ENCODE results near the gene TFR2. TPM values are rescaled to one million over a fixed set of nuclear protein-coding genes. Genes with fewer than 3 reads are reported as not detected.

TFR2 gene
- total RNA-seq, 4 donors from 2014 or later = 1.6 to 2.5 TPM; not detected in 2

DNA sequence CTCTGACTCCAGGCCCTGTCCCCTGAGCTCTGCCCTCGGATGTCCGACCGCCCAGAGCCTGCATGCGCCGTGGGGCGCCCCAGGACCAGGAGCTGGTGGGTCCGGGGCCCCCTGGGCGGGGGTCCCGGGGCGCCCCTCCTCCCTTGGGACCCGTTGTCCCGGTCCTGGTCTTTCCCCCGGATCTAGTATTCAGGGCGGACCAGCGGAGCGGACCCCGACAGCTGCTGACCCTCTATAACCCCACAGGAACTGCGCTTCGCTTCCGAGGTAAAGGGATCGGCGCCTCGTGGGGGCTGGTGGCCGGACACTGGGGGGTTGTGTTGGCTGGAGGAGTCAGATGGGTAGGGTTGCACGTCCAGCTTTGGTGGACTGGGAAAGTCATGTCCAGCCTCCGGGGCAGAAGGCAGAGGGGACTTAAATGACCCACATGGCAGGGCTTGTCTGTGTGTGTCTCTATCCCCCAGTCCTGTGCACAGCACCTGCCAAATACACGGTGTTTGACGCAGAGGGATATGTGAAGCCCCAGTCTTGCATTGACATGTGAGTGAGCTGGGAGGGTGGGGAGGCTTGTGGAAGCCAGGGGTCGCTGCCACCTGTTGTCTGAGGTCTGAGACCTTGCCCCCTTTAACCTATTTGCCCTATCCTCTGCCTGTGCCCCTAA, 28.5 kb downstream of the TFR2 start:
- peak overlapping the region; percentile 82 to 97 (median 91) for H3K27ac ChIP-seq
- H3K27me3 ChIP-seq = no peaks in the 10 kb centered on the region
- H3K9me3 ChIP-seq = no peaks in the 10 kb centered on the region
- peaks cover 0 to 3% (median 0%) of the 10 kb centered on the region in 3 donors for H3K36me3 ChIP-seq
- peaks cover 0 to 10% (median 4%) of the 10 kb centered on the region in 4 donors for H3K4me1 ChIP-seq
- TF ChIP-seq POLR2A (IDR thresholded peaks at IDR 0.05) = no peak
- TF ChIP-seq, protein P1, sequence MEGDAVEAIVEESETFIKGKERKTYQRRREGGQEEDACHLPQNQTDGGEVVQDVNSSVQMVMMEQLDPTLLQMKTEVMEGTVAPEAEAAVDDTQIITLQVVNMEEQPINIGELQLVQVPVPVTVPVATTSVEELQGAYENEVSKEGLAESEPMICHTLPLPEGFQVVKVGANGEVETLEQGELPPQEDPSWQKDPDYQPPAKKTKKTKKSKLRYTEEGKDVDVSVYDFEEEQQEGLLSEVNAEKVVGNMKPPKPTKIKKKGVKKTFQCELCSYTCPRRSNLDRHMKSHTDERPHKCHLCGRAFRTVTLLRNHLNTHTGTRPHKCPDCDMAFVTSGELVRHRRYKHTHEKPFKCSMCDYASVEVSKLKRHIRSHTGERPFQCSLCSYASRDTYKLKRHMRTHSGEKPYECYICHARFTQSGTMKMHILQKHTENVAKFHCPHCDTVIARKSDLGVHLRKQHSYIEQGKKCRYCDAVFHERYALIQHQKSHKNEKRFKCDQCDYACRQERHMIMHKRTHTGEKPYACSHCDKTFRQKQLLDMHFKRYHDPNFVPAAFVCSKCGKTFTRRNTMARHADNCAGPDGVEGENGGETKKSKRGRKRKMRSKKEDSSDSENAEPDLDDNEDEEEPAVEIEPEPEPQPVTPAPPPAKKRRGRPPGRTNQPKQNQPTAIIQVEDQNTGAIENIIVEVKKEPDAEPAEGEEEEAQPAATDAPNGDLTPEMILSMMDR (IDR thresholded peaks at IDR 0.05) = no peak
- peak in 2 of 3 donors; percentile 53 to 56 for DNase-seq
- H3K4me3 ChIP-seq = peak overlapping the region; percentile 57 to 79 (median 66)

DNA sequence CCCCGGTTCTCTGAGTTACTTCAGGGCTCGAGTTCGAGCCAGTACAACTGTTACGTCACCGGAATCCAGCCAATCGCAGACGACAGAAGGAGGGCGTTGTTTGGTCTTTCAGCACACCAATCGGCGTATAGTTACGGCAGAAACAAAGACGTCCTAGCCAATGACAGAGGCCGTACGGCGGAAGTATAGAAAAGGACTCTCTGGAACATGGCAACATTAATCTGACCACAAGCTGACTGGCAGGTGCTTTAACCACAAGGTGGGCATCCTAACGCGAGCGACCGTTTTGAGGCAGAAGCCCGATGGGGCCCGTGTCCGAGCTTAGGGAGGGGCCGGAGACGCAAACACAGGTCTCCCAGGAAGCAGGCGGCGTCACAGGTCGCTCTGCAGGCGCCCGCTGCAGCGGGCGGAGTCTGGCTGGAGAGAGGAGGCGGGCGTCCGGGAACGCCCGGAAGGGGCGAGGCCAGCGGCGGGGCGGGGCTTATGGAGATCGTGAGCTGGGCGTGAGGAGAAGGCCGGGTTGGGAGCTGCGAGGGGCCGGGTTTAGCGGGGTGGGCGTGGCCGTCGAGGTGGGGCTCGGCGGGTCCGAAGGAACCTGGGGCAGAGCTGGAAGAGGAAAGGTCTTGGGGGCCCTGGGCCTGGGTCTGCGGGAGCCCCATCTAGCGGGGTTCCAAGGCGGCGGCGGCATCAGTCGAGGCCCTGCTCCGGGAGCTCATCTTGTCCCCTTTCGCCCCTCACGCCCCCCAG, 29.2 kb downstream of the TFR2 start, which contains the start of gene MOSPD3:
Gene MOSPD3, plus strand, starts transcription at position 558 of the 747 bp plus-strand sequence. CDS start 252 bp downstream, outside the sequence.
- H3K4me1 ChIP-seq = peaks cover 0 to 10% (median 4%) of the 10 kb centered on the region in 4 donors

DNA sequence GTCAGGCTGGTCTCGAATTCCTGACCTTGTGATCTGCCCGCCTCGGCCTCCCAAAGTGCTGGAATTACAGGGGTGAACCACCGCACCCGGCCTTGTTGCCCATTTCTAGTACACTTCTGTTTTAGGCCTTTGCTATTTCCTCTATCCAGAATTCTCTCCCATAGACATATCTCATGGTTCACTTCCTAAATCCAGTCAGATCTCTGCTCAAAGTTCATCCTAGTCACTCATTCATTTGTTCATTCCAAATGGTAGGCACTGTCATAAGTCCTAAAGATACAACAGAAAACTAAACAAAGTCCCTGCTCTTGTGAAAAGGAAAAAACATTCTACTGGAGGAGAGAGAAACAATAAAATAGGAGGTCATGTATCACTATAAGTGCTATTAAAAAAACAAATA, 31.4 kb downstream of the TFR2 start:
- H3K4me1 ChIP-seq = peaks cover 0 to 19% (median 9%) of the 10 kb centered on the region in 4 donors
- no peak overlapping the region for H3K27ac ChIP-seq
- H3K27me3 ChIP-seq = no peaks in the 10 kb centered on the region
- H3K9me3 ChIP-seq = no peaks in the 10 kb centered on the region
- peaks cover 0 to 2% (median 0%) of the 10 kb centered on the region in 3 donors for H3K36me3 ChIP-seq
- DNase-seq = no peak
- TF ChIP-seq, protein P1 (IDR thresholded peaks at IDR 0.05) = no peak
- no peak for TF ChIP-seq POLR2A (IDR thresholded peaks at IDR 0.05)
- H3K4me3 ChIP-seq = no peak overlapping the region

More for the DNA sequence above, 29.2 kb downstream of the TFR2 start, which contains the start of gene MOSPD3:
- peak; percentile 98 to 99 (median 99) for DNase-seq
- Histone ChIP-seq H3K27ac (peak within 1 kb of the TSS; percentile 82 to 97 (median 91)), H3K4me3 (peak within 1 kb of the TSS; percentile 57 to 79 (median 66)), H3K36me3 (peaks cover 0 to 3% (median 0%) of the 10 kb centered on the region in 3 donors), H3K9me3 (no peaks in the 10 kb centered on the region), H3K27me3 (no peaks in the 10 kb centered on the region)
- TF ChIP-seq POLR2A (IDR thresholded peaks at IDR 0.05) = peak; percentile 83 to 96
- TF ChIP-seq, protein P1 (IDR thresholded peaks at IDR 0.05) = peak in 2 of 6 experiments; percentile 34 to 39

DNA sequence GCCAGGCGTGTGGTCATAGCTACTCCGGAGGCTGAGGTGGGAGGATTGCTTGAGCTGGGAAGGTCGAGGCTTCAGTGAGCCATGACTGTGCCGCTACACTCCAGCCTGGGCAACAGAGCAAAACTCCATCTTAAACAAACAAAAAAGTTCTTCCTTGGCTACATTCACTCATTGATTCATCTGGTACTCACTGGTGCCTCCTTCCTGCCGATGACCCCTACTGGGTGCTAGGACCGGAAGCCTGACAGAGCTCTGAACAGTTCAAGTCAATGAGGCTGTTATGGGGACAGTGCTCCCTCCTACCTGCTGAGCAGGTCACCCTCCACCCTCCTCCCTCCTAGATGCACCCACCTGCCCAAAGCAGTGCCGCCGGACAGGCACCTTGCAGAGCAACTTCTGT, 34.2 kb downstream of the TFR2 start:
- Histone ChIP-seq H3K27me3 (no peaks in the 10 kb centered on the region), H3K4me3 (no peak overlapping the region), H3K27ac (no peak overlapping the region), H3K36me3 (no peaks in the 10 kb centered on the region), H3K4me1 (peaks cover 0 to 36% (median 6%) of the 10 kb centered on the region in 4 donors), H3K9me3 (no peaks in the 10 kb centered on the region)
- no peak for DNase-seq
- TF ChIP-seq, protein P1 (IDR thresholded peaks at IDR 0.05) = no peak
- no peak for TF ChIP-seq POLR2A (IDR thresholded peaks at IDR 0.05)

DNA sequence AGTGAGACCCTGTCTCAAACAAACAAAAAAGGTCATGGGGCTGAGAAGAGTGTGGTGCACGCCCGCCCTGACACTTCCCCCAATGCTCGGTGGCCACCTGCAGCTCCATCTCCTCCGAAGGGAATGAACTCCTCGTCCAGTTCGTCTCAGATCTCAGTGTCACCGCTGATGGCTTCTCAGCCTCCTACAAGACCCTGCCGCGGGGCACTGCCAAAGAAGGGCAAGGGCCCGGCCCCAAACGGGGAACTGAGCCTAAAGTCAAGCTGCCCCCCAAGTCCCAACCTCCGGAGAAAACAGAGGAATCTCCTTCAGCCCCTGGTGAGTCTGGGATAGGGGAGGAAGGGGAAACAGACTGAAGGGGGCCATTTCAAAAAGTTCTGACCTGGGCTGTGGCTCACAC, 35.0 kb downstream of the TFR2 start:
- DNase-seq = no peak
- Histone ChIP-seq H3K4me1 (peaks cover 0 to 37% (median 6%) of the 10 kb centered on the region in 4 donors), H3K27ac (no peak overlapping the region), H3K9me3 (no peaks in the 10 kb centered on the region), H3K4me3 (no peak overlapping the region), H3K36me3 (no peaks in the 10 kb centered on the region), H3K27me3 (no peaks in the 10 kb centered on the region)
- no peak for TF ChIP-seq POLR2A (IDR thresholded peaks at IDR 0.05)
- TF ChIP-seq, protein P1 (IDR thresholded peaks at IDR 0.05) = no peak

Measured in Peyer's patch (tissue), 4 donors.